Fibroblast of skin of right quadriceps (primary cell): ENCODE data around the gene MSRB1.
A peak's percentile ranks its signal among the peaks of the same experiment; 100 is the strongest.
"Not testable (repeated sequence)": the region's sequence is repeated elsewhere in the genome, so short reads cannot be mapped to it uniquely, and the experiment has no call there.

ENCODE experiments used
- DNase-seq: peaks from one replicate; pipeline ENCODE4 v3.0.0-alpha.2; 2013

Gene MSRB1

DNA sequence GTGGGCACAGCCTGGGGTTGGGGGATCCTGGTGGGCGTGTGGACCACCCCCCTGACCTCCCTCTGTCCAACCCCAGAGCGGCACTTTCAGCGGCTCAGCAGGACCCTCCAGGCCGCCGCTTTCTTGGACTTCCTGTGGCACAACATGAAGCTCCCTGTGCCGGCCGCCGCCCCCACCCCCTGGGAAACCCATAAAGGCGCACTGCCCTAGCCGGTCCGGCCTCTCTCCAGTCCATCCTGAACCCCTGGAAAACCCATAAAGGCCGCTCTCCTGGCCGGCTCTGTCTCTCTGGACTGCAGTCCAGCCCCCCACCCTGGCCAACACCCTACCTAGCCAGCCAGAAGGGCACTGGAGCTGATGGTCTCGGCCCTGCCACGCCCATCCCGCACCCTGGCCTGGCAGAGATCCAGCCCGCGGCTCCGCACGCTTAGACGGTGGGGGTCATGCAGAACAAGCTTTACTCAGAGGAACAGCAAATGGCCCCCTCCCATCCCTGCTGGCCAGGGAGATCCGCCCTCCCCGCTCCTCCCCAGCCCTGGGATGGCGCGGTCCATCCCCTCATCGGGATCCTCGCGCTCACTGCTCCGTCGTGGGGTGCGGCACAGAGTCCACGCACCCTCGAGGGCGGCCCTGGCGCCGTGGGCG, 35.6 kb upstream of the MSRB1 start:
- no peak for DNase-seq

DNA sequence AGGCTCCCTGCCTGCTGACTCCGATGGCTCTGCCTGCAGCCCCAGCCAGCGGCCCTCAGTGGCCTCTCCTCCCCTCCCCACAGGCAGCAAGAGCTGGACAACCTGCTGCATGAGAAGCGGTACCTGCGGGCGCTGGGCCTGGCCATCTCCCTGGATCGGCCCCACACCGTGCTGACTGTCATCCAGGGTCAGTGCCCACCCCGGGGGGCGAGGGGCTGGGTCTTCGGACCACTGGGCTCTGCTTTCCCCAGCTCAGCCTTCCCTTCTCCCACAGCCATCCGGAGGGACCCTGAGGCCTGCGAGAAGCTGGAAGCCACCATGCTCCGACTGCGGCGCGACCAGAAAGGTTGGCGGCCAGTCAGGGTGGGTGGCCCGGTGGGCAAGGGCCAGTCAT, 34.9 kb upstream of the MSRB1 start:
- no peak for DNase-seq

DNA sequence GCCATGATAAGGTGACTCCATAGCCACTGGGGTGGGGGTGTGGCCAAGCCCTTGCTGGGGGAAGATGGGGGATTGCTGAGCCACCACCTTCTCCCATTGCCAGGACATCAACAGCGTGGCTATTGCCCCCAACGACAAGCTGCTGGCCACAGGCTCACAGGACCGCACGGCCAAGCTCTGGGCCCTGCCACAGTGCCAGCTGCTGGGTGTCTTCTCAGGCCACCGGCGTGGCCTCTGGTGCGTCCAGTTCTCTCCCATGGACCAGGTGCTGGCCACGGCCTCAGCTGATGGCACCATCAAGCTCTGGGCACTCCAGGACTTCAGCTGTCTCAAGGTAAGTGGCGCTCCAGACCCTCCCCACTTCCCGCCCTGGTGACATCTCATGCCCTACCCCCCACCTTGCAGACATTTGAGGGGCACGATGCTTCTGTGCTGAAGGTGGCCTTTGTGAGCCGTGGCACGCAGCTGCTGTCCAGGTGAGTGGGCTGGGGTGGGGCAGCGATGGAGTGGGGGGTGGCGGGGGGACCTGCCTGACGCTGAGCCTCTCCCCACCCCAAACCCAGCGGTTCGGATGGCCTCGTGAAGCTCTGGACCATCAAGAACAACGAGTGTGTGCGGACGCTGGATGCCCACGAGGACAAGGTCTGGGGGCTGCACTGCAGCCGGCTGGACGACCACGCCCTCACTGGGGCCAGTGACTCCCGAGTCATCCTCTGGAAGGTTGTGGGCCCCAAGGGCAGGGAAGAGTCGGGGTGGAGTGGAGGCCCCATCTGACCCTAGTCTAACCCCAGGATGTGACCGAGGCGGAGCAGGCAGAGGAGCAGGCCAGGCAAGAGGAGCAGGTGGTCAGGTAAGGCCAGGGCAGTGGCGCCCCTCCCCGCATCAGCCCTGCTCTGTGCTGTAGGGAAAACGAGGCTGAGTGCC, 34.2 kb upstream of the MSRB1 start:
- DNase-seq = no peak

DNA sequence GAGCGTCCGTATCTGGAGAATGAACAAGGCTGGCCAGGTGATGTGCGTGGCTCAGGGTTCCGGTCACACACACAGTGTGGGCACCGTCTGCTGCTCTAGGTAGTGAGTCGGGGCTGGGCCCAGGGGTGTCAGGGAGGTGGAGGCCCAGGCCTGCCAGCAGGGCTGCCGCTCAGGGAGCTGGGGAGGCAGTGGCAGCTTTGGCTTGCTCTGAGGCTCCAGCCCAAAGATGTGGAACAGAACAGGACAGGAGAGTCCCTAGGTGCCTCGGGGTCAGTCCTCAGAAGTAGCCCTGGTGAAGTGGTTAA, 33.2 kb upstream of the MSRB1 start:
- DNase-seq = no peak

DNA sequence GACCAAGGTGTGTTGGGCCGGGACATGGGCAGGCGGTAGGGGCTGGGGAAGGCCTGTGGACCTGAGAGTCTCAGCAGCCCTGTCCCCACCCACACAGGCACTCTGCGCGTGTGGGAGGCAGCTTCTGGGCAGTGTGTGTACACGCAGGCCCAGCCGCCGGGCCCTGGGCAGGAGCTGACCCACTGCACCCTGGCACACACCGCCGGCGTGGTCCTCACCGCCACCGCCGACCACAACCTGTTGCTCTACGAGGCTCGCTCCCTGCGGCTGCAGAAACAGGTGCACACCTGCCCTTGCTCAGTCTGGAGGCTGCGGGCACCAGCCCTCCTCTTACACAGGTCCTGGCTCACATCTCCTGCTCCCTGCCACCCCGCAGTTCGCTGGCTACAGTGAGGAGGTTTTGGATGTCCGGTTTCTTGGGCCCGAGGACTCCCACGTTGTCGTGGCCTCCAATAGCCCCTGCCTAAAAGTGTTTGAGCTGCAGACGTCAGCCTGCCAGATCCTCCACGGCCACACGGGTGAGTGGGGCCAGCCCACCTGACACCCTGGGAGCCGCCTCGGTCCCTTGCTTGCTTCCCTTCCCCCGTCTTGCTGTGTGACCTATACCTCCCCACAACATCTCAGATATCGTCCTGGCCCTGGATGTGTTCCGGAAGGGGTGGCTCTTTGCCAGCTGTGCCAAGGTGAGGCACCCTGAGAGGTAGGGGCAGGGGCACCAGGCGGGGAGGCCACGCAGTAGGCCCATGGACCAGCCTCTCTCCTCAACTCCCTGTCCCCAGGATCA, 32.6 kb upstream of the MSRB1 start:
- no peak for DNase-seq

DNA sequence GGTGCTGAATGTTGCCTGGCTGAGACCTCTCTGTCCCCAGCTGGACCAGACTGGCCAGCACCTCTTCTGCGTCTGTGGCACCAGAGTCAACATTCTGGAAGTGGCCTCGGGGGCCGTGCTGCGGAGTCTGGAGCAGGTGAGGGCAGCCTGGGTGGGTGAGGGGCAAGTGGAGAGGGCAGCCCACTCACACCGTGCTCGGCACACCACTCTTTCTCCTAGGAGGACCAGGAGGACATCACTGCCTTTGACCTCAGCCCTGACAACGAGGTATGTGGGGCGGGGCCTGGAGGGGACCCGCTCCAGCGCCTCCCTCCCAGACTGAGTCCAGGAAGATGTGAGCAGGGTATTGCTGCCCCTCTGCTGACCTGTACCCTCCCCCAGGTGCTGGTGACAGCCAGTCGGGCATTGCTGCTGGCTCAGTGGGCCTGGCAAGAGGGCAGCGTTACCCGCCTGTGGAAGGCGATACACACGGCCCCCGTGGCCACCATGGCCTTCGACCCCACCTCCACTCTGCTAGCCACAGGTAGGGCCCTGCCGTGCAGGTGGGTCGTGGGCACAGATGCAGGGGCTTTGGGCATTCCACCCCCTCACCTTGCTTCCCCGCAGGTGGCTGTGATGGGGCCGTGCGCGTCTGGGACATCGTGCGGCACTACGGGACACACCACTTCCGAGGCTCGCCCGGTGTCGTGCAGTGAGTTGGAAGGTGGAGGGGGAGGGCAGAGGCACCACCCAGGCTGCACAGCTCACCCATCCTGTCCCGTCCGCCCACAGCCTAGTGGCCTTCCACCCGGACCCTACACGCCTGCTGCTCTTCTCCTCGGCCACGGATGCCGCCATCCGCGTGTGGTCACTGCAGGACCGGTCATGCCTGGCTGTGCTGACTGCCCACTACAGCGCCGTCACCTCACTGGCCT, 31.4 kb upstream of the MSRB1 start:
- no peak for DNase-seq

DNA sequence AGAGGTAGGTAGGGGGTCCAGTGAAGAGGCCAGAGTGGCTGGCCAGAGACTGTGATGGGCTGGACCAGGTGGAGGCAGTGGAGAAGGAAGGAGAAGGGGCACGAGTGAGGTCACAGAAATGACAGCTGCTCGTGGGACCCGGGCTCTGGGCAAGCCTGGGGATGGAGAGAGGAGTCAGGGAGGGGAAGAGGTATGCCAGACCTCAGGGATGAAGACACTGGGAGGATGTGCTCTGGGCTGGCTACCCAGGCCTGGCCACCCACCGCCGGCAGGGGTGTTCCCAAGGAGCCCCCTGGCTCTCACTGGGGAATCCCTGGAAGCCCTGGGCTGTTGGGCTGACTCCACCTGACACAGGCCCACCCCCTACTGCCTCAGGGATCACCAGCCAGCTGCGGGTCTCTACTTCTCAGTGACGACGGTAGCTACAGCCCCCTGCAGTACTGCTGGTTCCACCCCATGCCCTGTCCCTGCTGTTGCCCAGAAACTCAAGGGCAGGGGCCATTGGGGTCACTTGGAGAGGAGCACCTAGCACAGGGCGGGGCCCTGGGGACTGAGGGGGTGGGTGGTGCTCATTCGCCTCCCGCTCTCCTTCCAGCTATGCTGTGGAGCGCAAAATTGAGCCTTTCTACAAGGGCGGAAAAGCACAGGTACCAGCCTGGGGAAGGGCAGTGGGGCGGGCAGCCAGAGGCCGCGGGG, 30.6 kb upstream of the MSRB1 start:
- no peak for DNase-seq

DNA sequence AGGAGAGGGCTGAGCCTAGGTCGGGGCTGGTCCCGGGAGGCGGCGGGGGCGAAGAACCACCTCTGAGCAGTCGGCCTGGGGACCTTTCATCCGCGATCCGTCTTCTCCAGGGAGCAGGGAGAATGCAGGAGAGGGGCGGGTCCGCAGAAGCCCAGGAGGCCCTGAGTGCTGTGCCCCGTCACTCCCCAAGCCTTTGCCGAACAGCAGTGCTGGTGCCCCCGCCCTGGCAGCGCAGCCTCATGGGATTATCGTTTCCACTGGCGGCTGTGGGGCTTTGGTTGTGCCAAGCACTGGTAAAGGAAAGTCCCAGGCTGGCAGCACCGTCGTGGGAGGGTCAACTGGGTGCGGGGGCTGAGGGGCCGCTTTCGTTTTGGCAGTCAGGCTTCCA, 29.5 kb upstream of the MSRB1 start:
- DNase-seq = no peak

DNA sequence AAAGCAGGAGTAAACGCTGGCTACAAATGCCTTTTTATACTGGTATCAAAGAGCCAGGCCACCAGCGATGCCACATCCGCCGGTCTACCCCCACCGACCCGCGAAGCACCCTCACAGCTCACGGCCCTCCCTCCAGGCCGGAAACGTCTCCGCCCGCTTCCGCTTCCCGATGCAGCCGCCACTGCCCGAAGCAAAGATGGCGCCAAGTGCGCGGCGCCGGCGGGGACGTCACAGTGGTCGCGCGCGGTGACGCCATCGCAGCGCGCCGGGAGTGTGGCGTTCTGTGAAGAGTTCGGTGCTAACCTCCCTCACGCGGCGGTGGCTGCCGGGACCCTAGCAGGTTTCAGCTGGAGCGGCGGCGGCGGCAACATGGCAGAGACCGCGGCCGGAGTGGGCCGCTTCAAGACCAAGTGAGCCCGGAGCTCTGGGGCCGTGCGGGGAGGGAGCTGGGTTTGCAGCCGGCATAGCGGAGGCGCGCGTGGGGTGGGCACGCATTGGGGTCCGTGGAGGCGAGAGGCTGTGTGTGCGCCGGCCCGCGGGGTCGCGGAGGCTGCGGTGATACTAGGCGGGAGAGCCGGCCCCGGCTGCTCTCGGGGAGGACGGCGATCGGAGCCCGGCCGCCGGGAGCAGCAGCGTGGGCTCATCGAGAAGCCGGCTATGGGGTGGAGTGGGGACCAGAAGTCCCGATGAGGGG, 28.9 kb upstream of the MSRB1 start, which contains the start of gene TBL3:
Gene TBL3, plus strand, starts transcription at position 258 of the 694 bp plus-strand sequence. Its CDS starts 112 bp downstream, at position 370.
- DNase-seq = peak; percentile 96

DNA sequence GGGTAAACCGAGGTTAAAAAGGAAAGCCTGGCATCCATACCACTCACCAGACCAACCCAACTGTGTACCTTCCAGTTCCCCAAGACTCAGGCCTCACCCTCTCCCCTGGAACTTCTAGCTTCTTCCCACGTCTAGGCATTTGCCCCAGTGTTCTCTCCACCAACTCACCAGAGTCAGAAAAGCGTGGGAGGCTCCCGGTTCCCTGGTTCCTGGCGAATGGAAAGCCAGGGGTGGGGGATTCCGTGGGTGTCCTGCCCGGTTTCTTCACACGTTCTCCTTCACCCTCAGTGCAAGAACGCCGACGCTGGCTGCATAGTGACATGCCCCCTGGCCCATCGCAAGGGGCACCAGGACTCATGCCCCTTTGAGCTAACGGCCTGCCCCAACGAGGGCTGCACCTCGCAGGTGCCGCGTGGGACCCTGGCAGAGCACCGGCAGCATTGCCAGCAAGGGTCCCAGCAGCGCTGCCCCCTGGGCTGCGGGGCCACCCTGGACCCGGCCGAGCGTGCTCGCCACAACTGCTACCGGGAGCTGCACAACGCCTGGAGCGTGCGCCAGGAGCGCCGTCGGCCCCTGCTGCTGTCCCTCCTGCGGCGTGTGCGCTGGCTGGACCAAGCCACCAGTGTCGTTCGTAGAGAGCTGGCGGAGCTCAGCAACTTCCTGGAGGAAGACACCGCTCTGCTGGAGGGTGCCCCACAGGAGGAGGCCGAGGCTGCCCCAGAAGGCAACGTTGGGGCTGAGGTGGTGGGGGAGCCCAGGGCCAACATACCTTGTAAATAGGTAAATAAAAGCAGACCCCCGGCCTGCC, 25.4 kb upstream of the MSRB1 start:
- DNase-seq = no peak

DNA sequence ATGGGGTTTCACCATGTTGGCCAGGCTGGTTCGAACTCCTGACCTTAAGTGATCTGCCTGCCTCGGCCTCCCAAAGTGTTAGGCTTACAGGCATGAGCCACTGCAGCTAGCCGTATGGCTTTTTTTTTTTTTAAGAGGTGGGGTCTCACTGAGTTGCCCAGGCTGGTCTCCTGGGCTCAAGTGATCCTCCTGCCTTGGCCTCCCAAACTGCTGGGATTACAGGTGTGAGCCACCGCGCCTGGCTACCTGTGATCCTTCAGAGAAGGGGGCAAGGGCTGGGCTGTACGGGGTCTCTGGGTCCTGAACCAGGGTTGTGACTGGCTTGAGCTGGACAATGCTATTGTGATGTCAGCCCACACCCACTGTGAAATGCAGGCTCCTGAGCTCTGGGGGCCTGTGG, 23.5 kb upstream of the MSRB1 start, which contains the start of gene RNF151:
Gene RNF151, plus strand, starts transcription at position 397 of the 400 bp plus-strand sequence. CDS start 26 bp downstream, outside the sequence.
- no peak for DNase-seq

DNA sequence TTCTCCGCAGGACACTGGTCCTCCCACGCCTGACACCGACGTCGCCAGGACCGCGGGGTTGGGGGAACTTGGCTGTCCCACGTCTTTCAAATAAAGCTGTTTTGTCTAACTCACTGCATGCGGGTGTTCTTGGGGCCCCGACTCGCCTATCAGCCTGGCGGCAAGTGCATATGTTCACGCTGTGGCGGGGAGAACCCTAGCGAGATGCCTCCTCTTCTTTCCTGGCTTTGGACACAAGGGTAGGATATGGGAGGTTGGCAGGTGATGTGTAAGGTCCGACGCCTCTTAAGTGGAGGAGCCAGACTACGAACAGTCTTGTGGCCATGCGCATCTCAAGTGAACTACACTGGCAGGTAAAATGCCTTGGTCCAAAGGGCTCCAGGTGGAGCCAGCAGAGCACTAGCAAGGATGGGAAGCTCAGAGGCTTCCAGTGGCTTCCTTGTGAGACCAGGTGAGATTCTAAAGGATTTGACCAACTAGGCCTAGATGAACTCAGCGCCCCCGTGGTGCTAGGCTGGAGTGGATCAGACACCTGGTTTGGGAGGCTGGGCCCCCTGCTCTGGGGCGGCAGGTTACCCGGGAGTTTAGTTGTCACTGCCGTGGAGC, 22.5 kb upstream of the MSRB1 start:
- DNase-seq = no peak

DNA sequence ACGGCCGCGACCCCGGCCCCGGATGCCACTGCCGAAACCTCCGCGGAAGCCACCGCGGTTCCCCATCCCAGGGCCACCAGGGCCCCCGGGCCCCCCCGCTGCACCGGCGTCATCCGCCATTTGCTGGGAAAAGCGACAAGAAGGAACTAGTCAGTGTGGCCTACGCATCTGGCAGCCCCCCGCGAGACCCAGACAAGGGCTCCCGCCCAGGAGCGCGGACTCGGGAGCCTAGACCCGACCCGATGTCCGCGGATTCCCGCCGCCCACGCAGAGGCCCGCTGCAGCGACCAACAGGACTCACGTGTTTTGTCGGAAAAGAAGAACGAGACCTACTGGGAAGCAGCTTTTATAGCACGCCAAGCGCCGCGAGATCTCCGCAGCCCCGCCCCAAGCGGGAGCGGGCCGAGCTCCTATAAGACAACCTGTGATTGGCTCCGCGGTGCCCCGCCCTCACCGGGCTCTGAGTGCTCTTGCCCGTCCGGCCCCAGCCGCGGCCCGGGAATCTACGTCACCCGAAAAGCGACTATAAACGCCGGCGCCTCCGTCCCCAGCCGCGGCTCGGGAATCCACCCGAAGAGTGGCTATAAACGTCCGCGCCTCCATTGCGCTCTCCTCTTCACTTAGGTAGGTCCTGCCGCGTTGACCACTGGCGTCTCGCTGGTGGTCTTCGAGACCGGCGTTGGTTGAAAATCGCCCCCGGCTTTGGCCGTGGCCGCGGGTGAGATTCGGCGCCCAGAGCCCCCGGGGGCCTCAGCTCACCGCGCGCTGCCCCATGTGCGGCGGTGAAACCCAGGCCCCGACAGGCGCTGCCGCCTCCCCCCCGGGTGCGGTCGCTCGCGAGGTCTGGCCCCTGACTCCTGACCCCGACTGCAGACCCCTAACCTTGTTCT, 21.8 kb upstream of the MSRB1 start, which contains the start of gene RPS2:
Gene RPS2, minus strand, starts transcription at position 321 of the 890 bp plus-strand sequence. Its CDS starts 201 bp downstream, at position 120.
- DNase-seq = peak; percentile 99

DNA sequence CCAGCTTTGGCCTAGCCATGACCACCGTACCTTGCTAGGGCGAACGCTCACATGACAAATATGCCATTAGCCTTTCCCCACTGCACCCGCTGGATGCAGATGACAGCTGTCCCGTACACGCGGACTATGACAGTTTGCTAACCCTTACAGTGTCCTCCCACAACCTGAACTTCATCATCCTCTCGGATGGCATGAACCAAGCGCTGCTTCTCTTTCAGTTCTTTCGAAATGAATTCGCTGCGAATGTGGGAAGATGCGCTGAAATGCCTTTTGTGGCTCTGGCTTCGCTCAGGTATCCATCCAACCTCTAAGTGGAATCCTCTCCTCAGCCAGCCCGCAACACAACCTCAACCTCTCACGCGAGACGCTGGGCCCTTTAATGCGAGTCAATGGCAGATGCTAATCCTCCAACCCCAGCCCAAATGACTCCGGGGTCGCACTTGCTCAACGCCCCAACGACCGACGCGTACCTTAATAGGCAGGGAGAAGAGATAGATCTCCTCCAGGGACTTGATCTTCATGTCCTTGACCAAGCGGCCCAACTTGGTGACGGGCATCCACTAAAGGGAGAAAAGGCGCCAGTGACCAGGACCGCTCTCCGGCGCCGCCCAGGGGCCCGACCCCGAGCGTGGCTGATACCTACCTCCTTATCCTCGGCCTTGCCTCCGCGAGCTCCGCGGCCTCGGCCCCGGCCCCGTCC, 21.0 kb upstream of the MSRB1 start:
- no peak for DNase-seq

DNA sequence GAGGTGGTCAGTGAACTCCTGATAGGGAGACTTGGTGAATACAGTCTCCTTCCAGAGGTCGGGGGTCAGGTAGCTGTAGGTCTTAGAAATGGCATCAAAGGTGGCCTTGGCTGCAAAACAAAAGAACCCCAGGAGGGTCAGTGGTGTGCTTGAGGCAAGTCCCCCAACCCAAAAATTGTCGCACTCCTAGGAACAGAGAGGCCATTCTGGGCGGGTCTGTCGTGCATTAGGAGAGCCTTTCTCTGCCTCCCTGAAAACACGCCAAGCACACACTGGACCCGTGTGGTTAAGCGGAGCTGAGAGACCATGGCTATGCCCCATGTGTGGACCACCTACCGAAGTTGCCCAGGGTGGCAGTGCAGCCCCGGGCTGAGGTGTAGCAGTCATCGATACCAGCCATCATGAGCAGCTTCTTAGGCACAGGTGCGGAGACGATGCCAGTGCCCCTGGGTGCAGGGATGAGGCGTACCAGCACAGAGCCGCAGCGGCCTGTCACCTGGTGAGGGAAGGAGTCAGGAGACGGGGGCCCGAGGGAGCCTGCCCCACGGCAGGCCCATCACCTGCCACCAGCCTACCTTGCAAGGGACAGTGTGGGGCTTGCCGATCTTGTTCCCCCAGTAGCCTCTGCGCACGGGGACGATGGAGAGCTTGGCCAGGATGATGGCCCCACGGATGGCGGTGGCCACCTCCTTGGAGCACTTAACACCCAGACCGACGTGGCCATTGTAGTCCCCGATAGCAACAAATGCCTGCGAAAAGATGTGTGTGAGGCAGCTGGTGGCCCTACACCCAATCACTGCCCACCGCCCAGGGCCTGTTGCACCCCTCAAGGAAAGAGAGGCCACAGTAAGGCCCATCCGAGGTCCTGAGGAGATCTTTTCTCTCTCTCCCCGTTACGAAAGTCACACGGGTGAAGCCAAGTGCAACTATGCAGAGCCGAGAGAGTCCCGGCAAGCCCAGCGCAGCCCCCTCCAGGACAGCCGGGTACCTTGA, 19.5 kb upstream of the MSRB1 start:
- DNase-seq = not testable (repeated sequence)

DNA sequence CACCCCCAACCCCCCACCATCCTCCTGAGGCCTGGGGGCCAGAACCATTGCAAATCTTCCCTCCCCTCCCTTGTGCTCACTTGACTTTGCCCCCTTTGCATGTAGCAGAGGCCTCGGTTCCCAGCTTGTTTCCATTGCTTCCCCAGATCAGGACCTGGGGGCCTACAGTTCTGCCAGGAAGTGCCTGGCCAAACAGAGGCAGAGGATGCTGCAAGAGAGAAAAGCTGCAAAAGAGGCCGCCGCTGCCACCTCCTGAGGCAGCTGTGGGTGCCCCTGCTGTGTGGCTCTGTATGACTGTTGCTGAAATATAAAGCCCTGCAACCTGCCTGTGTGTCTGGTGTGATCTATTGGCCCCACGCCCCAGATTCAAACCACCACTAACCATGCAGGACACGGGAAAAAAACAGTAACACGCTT, 18.7 kb upstream of the MSRB1 start:
- DNase-seq = no peak
